HG02840 (cell line): ENCODE data around the gene BICD1.
A peak's percentile ranks its signal among the peaks of the same experiment; 100 is the strongest.

Experiments used
- ATAC-seq: cut with Tn5 transposase; IDR thresholded peaks from one replicate; pipeline ENCODE4 v1.9.1; 2021; ENCODE audit warnings: mild to moderate bottlenecking, moderate library complexity, moderate number of reproducible peaks; ENCODE audit not compliant: unreplicated experiment, low FRiP score

The BICD1 gene

GRCh38 chr12:32395026-32395425, 288.4 kb downstream of the BICD1 start:
- ATAC-seq: no peak

GRCh38 chr12:32397696-32398095, 291.0 kb downstream of the BICD1 start:
- no peak for ATAC-seq

- ATAC-seq: no peak
Observed at GRCh38 chr12:32398181-32398580, 291.5 kb downstream of the BICD1 start.

- ATAC-seq: peak; percentile 9
Observed at GRCh38 chr12:32398816-32399369, 292.2 kb downstream of the BICD1 start.

- peak; percentile 80 for ATAC-seq
Observed at GRCh38 chr12:32399370-32400113, 292.9 kb downstream of the BICD1 start, which contains the start of gene FGD4. Gene FGD4 (plus strand): TSS chr12:32399558.

GRCh38 chr12:32400114-32400672, 293.5 kb downstream of the BICD1 start:
- no peak for ATAC-seq

GRCh38 chr12:32400866-32401265, 294.2 kb downstream of the BICD1 start:
- ATAC-seq: no peak

- no peak for ATAC-seq
Observed at GRCh38 chr12:32402170-32402569, 295.5 kb downstream of the BICD1 start.

- no peak for ATAC-seq
Observed at GRCh38 chr12:32402946-32403345, 296.3 kb downstream of the BICD1 start.

- no peak for ATAC-seq
Observed at GRCh38 chr12:32407795-32408194, 301.1 kb downstream of the BICD1 start.

- ATAC-seq: no peak
Observed at GRCh38 chr12:32413412-32413811, 306.8 kb downstream of the BICD1 start.

- ATAC-seq: no peak
Observed at GRCh38 chr12:32418221-32418620, 311.6 kb downstream of the BICD1 start.

- no peak for ATAC-seq
Observed at GRCh38 chr12:32418903-32419519, 312.4 kb downstream of the BICD1 start.

- no peak for ATAC-seq
Observed at GRCh38 chr12:32419520-32419960, 312.9 kb downstream of the BICD1 start.

GRCh38 chr12:32420356-32420755, 313.7 kb downstream of the BICD1 start:
- ATAC-seq: no peak

GRCh38 chr12:32423559-32423958, 316.9 kb downstream of the BICD1 start:
- no peak for ATAC-seq

- ATAC-seq: no peak
Observed at GRCh38 chr12:32431025-32431424, 324.4 kb downstream of the BICD1 start.
